SK-MEL-5 (cell line): ENCODE results near the gene SHROOM2. TPM values are rescaled to one million over a fixed set of nuclear protein-coding genes. Genes with fewer than 3 reads are reported as not detected.
A peak's percentile ranks its signal among the peaks of the same experiment; 100 is the strongest.

ENCODE experiments used
- DNase-seq: peaks from one replicate; pipeline ENCODE4 v3.0.0-alpha.2; 2016; ENCODE audit warnings: low read depth, low spot score
- in situ Hi-C: cut with HindIII; loops from 2 replicates; pipeline ENCODE4 v1.10.0; 2016; ENCODE audit warnings: low sequenced_read_pairs, high pct_unique_total_duplicates, low pct_unique_long_range_greater_than_20kb
- total RNA-seq: library from RNA; depleted of rRNA; stranded (reverse); fragments of >200 nt; shearing (Covaris generic); gene quantifications from 2 replicates; pipeline ENCODE4 v1.2.3, GENCODE V29; 2014

The SHROOM2 gene
- total RNA-seq, 1 experiment from 2014 or later, result 4.4 TPM

DNA sequence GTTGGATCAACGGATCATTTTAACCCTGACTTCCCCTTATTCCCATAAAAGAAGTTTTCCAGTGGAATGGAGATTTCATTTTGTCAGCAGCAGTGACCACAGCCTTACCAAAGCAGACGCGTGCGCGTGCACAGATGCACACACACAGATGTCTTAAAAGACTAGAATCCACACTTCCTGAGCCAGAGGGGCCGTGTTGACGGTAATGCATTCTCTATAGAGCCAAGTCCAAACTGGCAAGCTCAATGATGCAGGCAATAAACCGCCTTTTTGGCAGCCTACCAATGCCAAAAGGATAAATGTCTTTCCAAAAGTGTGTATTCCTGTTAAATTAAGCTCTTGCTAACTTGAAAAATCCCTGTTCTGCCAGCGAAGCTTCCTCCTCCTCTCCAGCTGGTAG lies 162.2 kb downstream of the SHROOM2 start:
- no peak for DNase-seq
- in situ Hi-C loops, result no loop called here

DNA sequence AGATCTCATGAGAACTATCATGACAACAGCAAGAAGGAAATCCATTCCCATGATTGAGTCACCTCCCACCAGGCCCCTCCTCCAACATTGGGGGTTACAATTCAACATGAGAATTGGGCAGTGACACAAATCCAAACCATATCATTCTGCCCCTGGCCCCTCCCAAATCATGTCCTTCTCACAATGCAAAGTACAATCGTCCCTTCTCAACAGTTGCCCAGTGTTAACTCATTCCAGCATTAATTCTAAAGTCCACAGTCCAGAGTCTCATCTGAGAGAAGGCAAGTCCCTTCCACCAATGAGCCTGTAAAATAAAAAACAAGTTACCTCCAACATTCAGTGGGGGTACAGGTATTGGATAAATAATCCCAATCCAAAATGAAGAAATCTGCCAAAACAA lies 166.1 kb downstream of the SHROOM2 start:
- DNase-seq, result no peak
- in situ Hi-C loops, result no loop called here

GRCh38 chrX:9953396-9953795 lies 167.2 kb downstream of the SHROOM2 start:
- DNase-seq, result no peak
- in situ Hi-C loops, result no loop called here

DNA sequence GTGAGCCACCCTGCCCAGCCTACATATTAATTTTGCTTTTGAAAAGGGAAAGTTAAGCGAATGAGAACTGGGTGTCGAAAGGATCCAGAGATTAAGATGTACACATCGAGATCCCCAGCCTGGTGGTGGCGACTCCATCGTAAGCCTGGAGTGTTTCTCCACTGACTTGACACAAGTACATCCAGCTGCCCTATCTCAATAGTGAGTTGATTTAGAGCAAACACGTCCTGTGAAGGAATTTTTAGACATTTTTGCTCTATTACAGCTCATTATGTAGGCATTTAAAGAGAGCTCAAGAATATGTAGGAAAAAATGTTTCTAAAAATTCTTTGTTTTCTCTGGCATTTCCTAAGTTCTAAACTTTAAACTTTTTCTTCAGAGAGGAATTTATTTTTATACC lies 169.3 kb downstream of the SHROOM2 start:
- no peak for DNase-seq

GRCh38 chrX:9957743-9958142 lies 171.5 kb downstream of the SHROOM2 start:
- DNase-seq, result no peak
- in situ Hi-C loops, result no loop called here

More for the DNA sequence above, 169.3 kb downstream of the SHROOM2 start:
- in situ Hi-C loops, result no loop called here

GRCh38 chrX:9958183-9958582 lies 172.0 kb downstream of the SHROOM2 start:
- DNase-seq, result no peak
- in situ Hi-C loops, result no loop called here

- in situ Hi-C loops, result no loop called here
- no peak for DNase-seq
Measured at GRCh38 chrX:9961750-9962149, 175.5 kb downstream of the SHROOM2 start.

GRCh38 chrX:9966775-9967408 lies 180.7 kb downstream of the SHROOM2 start, which contains the start of gene CLDN34:
Gene CLDN34 (plus strand): TSS chrX:9967358. CDS start chrX:9967358, 0 bp downstream.
- in situ Hi-C loops, result no loop called here
- peak; percentile 55 for DNase-seq

- in situ Hi-C loops, result no loop called here
- no peak for DNase-seq
Measured at GRCh38 chrX:9977635-9978034, 191.4 kb downstream of the SHROOM2 start.

DNA sequence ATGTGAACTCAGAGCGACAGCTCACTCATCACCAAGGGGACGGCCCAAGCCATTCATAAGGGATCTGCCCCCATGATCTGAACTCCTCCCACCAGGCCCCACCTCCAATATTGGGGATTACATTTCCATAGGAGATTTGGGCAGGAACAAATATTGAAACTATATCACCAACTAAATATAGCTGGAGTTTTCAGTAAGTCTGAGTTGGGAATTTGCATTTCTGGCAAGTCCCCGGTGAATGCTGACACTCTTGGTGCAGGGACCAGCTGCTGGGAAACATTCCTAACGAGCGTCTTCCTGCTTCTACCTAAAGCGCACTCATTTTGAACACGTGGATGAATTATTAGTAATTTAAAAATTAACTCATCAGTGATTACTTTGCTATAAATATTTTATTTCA lies 194.2 kb downstream of the SHROOM2 start:
- in situ Hi-C loops, result no loop called here
- no peak for DNase-seq

GRCh38 chrX:9980927-9981326 lies 194.7 kb downstream of the SHROOM2 start:
- DNase-seq, result no peak
- in situ Hi-C loops, result no loop called here

- in situ Hi-C loops, result no loop called here
- no peak for DNase-seq
Measured at GRCh38 chrX:9983441-9983840, 197.2 kb downstream of the SHROOM2 start.

DNA sequence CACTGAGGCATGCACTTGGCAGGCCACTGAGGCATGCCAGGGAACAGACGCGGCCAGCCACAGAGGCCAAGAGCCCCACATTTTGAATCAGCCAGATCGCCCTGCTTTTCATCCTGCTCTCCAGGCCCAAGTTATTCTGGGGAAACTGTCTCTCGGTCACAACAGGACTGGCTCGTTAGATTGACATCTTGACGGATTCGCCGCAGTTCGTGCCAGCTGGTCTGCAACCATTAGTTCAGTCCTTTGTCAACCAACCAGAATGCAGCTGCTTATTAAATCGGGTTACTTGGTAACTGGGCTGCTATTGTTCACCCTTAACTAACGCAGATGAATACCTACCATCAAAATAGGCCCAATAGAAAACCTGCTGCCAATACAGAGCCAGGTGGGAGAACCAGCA lies 197.6 kb downstream of the SHROOM2 start:
- no peak for DNase-seq
- in situ Hi-C loops, result no loop called here

GRCh38 chrX:9988762-9989161 lies 202.5 kb downstream of the SHROOM2 start:
- DNase-seq, result peak; percentile 29
- in situ Hi-C loops, result no loop called here

GRCh38 chrX:9992061-9992460 lies 205.8 kb downstream of the SHROOM2 start:
- DNase-seq, result no peak
- in situ Hi-C loops, result no loop called here

- no peak for DNase-seq
- in situ Hi-C loops, result no loop called here
Measured at GRCh38 chrX:9992724-9993123, 206.5 kb downstream of the SHROOM2 start.

DNA sequence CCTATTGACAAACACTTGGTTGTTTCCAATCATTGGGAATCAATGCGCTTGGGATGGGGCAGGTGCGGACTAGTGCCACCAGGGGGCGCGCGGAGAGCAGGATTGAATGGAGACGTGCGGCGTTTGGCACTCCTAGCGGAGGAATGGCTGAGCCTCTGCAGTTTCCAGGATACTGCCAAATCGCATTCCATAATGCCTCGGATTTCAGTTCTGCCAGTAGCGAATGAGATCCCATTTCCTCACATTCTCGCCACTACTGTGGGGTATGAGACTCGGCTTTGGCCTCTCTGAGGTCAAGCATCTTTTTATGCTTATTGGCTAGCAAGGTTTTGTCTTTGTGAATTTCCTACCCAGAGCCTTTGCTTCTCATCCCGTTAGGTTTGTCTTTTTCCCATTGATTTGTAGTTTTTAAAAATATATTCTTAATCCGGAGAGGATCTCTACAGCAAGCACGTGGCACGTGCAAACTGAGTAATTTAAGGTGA lies 209.7 kb downstream of the SHROOM2 start:
- DNase-seq, result peak; percentile 73
- in situ Hi-C loops, result no loop called here

DNA sequence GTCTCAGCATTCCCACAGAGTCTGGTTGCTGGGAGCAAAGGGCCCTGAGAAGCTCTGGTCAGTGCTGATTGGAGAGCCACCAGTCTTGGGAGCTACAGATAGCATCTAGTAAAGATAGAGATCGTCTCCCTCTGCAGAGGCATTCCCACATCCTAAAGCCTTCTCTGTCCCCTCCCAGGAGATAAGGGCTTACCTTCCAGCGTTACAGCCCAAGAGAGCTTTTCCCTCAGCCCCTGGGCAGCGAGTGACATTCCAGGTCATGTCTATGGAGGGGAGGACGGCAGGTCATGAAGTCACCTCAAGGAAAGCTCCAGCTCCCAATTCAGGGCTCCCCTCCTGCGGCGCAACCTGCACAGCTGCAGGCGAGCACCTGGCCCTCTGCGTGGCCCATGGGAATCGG lies 210.8 kb downstream of the SHROOM2 start:
- in situ Hi-C loops, result no loop called here
- no peak for DNase-seq

- in situ Hi-C loops, result no loop called here
- DNase-seq, result no peak
Measured at GRCh38 chrX:9997524-9997923, 211.3 kb downstream of the SHROOM2 start.
